ENCODE results near the gene RANBP2. TPM values are rescaled to one million over a fixed set of nuclear protein-coding genes. Genes with fewer than 3 reads are reported as not detected.

The RANBP2 gene
- total and polyA plus RNA-seq, 2 experiments from 2014 or later = 12.9 to 47.8 TPM

- Histone ChIP-seq H3K9ac (no peak overlapping the region), H3K27me3 (replicated peaks; ENCODE audit: insufficient read depth) (no peaks in the 10 kb centered on the region), H3K79me2 (ENCODE audit: insufficient read depth) (no peaks in the 10 kb centered on the region), H2AFZ (no peak overlapping the region), H3K27ac (no peak overlapping the region), H3K36me3 (ENCODE audit: low read depth) (peaks cover 11% of the 10 kb centered on the region; the same call in 1 of the 2 replicates), H3K9me3 (ENCODE audit: low read depth) (no peaks in the 10 kb centered on the region), H4K20me1 (ENCODE audit: insufficient read depth) (no peaks in the 10 kb centered on the region), H3K4me2 (ENCODE audit: unreplicated experiment) (no peak overlapping the region), H3K4me1 (ENCODE audit: insufficient read depth) (no peaks in the 10 kb centered on the region), H3K4me3 (no peak overlapping the region), H3F3A (ENCODE audit: insufficient read depth) (no peaks in the 10 kb centered on the region), H3K9me2 (ENCODE audit: insufficient read depth) (no peaks in the 10 kb centered on the region)
- in situ Hi-C loops (cut with MboI) = no loop called here
- DNase-seq = no peak
- TF ChIP-seq EZH2 (IDR thresholded peaks at IDR 0.05; ENCODE audit: insufficient read depth, poor library complexity, severe bottlenecking) = no peak
Measured at GRCh38 chr2:108833219-108833618, 113.9 kb downstream of the RANBP2 start.

GRCh38 chr2:108834620-108835019 lies 115.3 kb downstream of the RANBP2 start:
- Histone ChIP-seq H3K9me2 (ENCODE audit: insufficient read depth) (no peaks in the 10 kb centered on the region), H4K20me1 (ENCODE audit: insufficient read depth) (no peaks in the 10 kb centered on the region)

GRCh38 chr2:108835040-108835439 lies 115.8 kb downstream of the RANBP2 start:
- H4K20me1 ChIP-seq (ENCODE audit: insufficient read depth) = no peaks in the 10 kb centered on the region
- 100% methylated on average over 1 of the region's 1 CpG for WGBS, 2 experiments (ENCODE audit: low coverage in 1 of 2, low lambda C conversion rate in 2 of 2, missing lambda C conversion rate in 2 of 2)
- no peak overlapping the region for H3K4me3 ChIP-seq
- H3K36me3 ChIP-seq (ENCODE audit: low read depth) = peaks cover 11% of the 10 kb centered on the region; the same call in 1 of the 2 replicates
- in situ Hi-C loops (cut with MboI) = no loop called here
- no peak overlapping the region for H3K9ac ChIP-seq
- H3F3A ChIP-seq (ENCODE audit: insufficient read depth) = no peaks in the 10 kb centered on the region
- H3K79me2 ChIP-seq (ENCODE audit: insufficient read depth) = no peaks in the 10 kb centered on the region
- no peaks in the 10 kb centered on the region for H3K4me1 ChIP-seq (ENCODE audit: insufficient read depth)
- no peaks in the 10 kb centered on the region for H3K27me3 ChIP-seq (replicated peaks; ENCODE audit: insufficient read depth)
- DNase-seq = no peak
- H3K27ac ChIP-seq = no peak overlapping the region
- TF ChIP-seq EZH2 (IDR thresholded peaks at IDR 0.05; ENCODE audit: insufficient read depth, poor library complexity, severe bottlenecking) (no peak), EZH2phosphoT487 (IDR thresholded peaks at IDR 0.05; ENCODE audit: insufficient read depth, low read depth) (no peak)
- no peak overlapping the region for H2AFZ ChIP-seq
- H3K9me2 ChIP-seq (ENCODE audit: insufficient read depth) = no peaks in the 10 kb centered on the region
- H3K9me3 ChIP-seq (ENCODE audit: low read depth) = no peaks in the 10 kb centered on the region
- no peak overlapping the region for H3K4me2 ChIP-seq (ENCODE audit: unreplicated experiment)

More at GRCh38 chr2:108834620-108835019, 115.3 kb downstream of the RANBP2 start:
- no peaks in the 10 kb centered on the region for H3K79me2 ChIP-seq (ENCODE audit: insufficient read depth)
- H3F3A ChIP-seq (ENCODE audit: insufficient read depth) = no peaks in the 10 kb centered on the region
- WGBS, 2 experiments (ENCODE audit: low coverage in 1 of 2, low lambda C conversion rate in 2 of 2, missing lambda C conversion rate in 2 of 2) = 97 to 99% methylated on average over 3 of the region's 3 CpGs
- peaks cover 11% of the 10 kb centered on the region; the same call in 1 of the 2 replicates for H3K36me3 ChIP-seq (ENCODE audit: low read depth)
- no peak overlapping the region for H2AFZ ChIP-seq
- no peak for TF ChIP-seq EZH2phosphoT487 (IDR thresholded peaks at IDR 0.05; ENCODE audit: insufficient read depth, low read depth)
- TF ChIP-seq EZH2 (IDR thresholded peaks at IDR 0.05; ENCODE audit: insufficient read depth, poor library complexity, severe bottlenecking) = no peak
- in situ Hi-C loops (cut with MboI) = no loop called here
- no peak overlapping the region for H3K4me2 ChIP-seq (ENCODE audit: unreplicated experiment)
- H3K9ac ChIP-seq = no peak overlapping the region
- H3K4me1 ChIP-seq (ENCODE audit: insufficient read depth) = no peaks in the 10 kb centered on the region
- H3K27ac ChIP-seq = no peak overlapping the region
- DNase-seq = no peak
- no peaks in the 10 kb centered on the region for H3K9me3 ChIP-seq (ENCODE audit: low read depth)
- H3K4me3 ChIP-seq = no peak overlapping the region
- no peaks in the 10 kb centered on the region for H3K27me3 ChIP-seq (replicated peaks; ENCODE audit: insufficient read depth)

Small RNA genes within 50 kb of the gene (small RNA-seq; reads per million reads assigned to genes)
- gene AC010095.1 (ENCODE audit: low read depth, low replicate concordance) = not detected

Other genes starting within 250 kb of the RANBP2 start
- 122 and 131 TPM in 2 replicates for gene LIMS1, start 185.0 kb upstream of the RANBP2 start, total RNA-seq (2014; rRNA removed; shearing (Covaris generic))
- gene LIMS1, start 185.0 kb upstream of the RANBP2 start, polyA plus RNA-seq (2016; fragmentation: Nextera tagmentation; extraction: Ambion mirVana) = 81.3 and 82.0 TPM in 2 replicates
- 2.7 and 4.1 TPM in 2 replicates for gene CCDC138, start 67.3 kb downstream of the RANBP2 start, total RNA-seq (2014; rRNA removed; shearing (Covaris generic))
- gene CCDC138, start 67.3 kb downstream of the RANBP2 start, polyA plus RNA-seq (2016; fragmentation: Nextera tagmentation; extraction: Ambion mirVana) = 1.8 and 3.2 TPM in 2 replicates